ENCODE measurements around the gene FERMT1. TPM values are rescaled to one million over a fixed set of nuclear protein-coding genes. Genes with fewer than 3 reads are reported as not detected.

FERMT1 gene
- total and polyA plus RNA-seq, 2 donors (not counting 1 experiment from before 2014, with no cell fraction given) = not detected

DNA sequence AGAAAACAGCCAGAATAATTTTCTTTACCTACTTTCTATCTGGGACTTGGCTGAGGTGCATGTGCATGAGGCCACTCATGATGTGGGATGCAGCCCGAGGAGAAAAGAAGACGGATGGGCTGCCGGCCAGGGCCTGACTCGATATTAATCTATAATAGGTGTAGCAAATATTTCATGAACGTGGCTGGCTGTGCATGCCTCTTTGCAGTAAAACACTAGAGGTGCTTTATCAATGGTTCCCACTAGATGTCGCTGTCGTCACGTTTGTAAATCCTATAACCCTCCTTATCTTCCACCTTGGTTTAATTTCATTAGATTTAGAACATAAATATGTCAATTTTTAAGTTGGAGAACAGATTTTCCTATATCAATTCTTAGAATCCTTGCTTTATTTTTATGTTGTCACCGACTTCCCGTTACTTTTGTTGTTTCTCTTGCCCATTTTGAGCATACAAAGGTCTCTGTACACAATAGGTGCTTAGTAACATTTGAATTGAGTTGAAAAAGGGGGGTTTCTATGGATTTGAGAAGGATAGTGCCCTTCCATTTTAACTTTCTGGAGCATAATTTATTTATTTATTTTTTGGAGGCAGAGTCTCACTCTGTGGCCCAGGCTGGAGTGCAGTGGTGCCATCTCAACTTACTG lies 19.6 kb upstream of the FERMT1 start:
- H3K4me1 Mint-ChIP-seq = no peaks in the 10 kb centered on the region
- Histone ChIP-seq H3K36me3 (replicated peaks in 1 of 2; ENCODE audit: control extremely low read depth in 1 of 2, control insufficient read depth in 1 of 2, extremely low read depth in 1 of 2, insufficient read depth in 2 of 2, low read length in 1 of 2) (no peaks in the 10 kb centered on the region), H3K79me2 (ENCODE audit: control insufficient read depth, insufficient read depth, low read length) (no peaks in the 10 kb centered on the region), H4K20me1 (ENCODE audit: control insufficient read depth, insufficient read depth, low read length, poor library complexity, severe bottlenecking) (no peaks in the 10 kb centered on the region), H3K4me3 (ENCODE audit: control extremely low read depth in 1 of 5, extremely low read depth in 1 of 5, insufficient read depth in 1 of 5, low read depth in 2 of 5, low read length in 4 of 5) (no peak overlapping the region), H2AFZ (ENCODE audit: insufficient read depth, low read depth, low read length, poor library complexity, severe bottlenecking) (no peak overlapping the region), H3K27ac (ENCODE audit: low read length in 2 of 2) (no peak overlapping the region), H3K9ac (ENCODE audit: low read length) (no peak overlapping the region), H3K27me3 (replicated peaks in 1 of 4; ENCODE audit: control extremely low read depth in 1 of 4, control insufficient read depth in 3 of 4, insufficient read depth in 4 of 4, low read length in 3 of 4) (peaks cover 0 to 5% (median 0%) of the 10 kb centered on the region in 4 experiments), H3K9me3 (ENCODE audit: control extremely low read depth in 1 of 3, control insufficient read depth in 2 of 3, insufficient read depth in 1 of 3, low read length in 2 of 3) (peaks cover 0 to 8% (median 0%) of the 10 kb centered on the region in 3 donors), H3K4me2 (replicated peaks; ENCODE audit: low read depth, low read length, poor library complexity, severe bottlenecking) (no peak overlapping the region), H3K4me1 (ENCODE audit: control insufficient read depth in 2 of 2, insufficient read depth in 2 of 2, low read length in 2 of 2) (no peaks in the 10 kb centered on the region)
- intact Hi-C loops (cut with micrococcal nuclease) = no loop called here
- 0% methylated on average over 5 of the region's 10 CpGs for WGBS (ENCODE audit: insufficient coverage)
- ChIA-PET POLR2A (no interaction called here), CTCF (no interaction called here)
- peaks cover 10% of the 10 kb centered on the region for H3K27me3 Mint-ChIP-seq
- TF ChIP-seq EZH2 (IDR thresholded peaks at IDR 0.05; ENCODE audit: borderline replicate concordance, insufficient read depth, low read depth, low read length, poor library complexity, severe bottlenecking) = no peak
- TF ChIP-seq, protein P1, sequence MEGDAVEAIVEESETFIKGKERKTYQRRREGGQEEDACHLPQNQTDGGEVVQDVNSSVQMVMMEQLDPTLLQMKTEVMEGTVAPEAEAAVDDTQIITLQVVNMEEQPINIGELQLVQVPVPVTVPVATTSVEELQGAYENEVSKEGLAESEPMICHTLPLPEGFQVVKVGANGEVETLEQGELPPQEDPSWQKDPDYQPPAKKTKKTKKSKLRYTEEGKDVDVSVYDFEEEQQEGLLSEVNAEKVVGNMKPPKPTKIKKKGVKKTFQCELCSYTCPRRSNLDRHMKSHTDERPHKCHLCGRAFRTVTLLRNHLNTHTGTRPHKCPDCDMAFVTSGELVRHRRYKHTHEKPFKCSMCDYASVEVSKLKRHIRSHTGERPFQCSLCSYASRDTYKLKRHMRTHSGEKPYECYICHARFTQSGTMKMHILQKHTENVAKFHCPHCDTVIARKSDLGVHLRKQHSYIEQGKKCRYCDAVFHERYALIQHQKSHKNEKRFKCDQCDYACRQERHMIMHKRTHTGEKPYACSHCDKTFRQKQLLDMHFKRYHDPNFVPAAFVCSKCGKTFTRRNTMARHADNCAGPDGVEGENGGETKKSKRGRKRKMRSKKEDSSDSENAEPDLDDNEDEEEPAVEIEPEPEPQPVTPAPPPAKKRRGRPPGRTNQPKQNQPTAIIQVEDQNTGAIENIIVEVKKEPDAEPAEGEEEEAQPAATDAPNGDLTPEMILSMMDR (IDR thresholded peaks at IDR 0.05) = peak; percentile 92
- ATAC-seq (ENCODE audit: low read depth) (no peak), DNase-seq (peak; percentile 55)
- H3K27ac Mint-ChIP-seq = no peak overlapping the region
- peaks cover 6% of the 10 kb centered on the region for H3K9me3 Mint-ChIP-seq (ENCODE audit: insufficient read depth)
- no peak overlapping the region for H3K4me3 Mint-ChIP-seq

DNA sequence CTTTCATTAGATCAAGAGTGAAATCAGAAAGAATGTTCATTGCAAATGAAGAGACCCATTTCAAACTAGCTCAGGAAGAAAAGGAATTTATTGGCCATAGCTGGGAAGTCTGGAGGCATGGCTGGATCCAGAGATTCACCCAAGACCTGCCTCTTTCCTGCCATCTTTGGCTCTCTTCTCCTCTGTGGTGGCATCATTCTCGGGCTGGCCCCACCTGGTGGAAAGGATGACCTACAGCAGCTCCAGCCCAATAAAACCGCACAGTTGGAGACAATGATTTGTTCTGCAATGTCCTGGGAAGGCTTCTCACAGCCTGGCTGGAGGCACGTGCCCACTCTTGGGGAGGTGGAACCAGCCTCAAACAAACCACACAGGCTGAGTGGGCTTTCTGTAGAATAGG lies 18.1 kb upstream of the FERMT1 start:
- Mint-ChIP-seq H3K27me3 (peaks cover 17% of the 10 kb centered on the region), H3K9me3 (ENCODE audit: insufficient read depth) (peaks cover 6% of the 10 kb centered on the region), H3K4me3 (no peak overlapping the region), H3K4me1 (no peaks in the 10 kb centered on the region), H3K27ac (no peak overlapping the region)
- Histone ChIP-seq H3K79me2 (ENCODE audit: control insufficient read depth, insufficient read depth, low read length) (no peaks in the 10 kb centered on the region), H3K9me3 (ENCODE audit: control extremely low read depth in 1 of 3, control insufficient read depth in 2 of 3, insufficient read depth in 1 of 3, low read length in 2 of 3) (peaks cover 0 to 8% (median 0%) of the 10 kb centered on the region in 3 donors), H2AFZ (ENCODE audit: insufficient read depth, low read depth, low read length, poor library complexity, severe bottlenecking) (no peak overlapping the region), H3K36me3 (replicated peaks in 1 of 2; ENCODE audit: control extremely low read depth in 1 of 2, control insufficient read depth in 1 of 2, extremely low read depth in 1 of 2, insufficient read depth in 2 of 2, low read length in 1 of 2) (no peaks in the 10 kb centered on the region), H3K27ac (ENCODE audit: low read length in 2 of 2) (no peak overlapping the region), H3K27me3 (replicated peaks in 1 of 4; ENCODE audit: control extremely low read depth in 1 of 4, control insufficient read depth in 3 of 4, insufficient read depth in 4 of 4, low read length in 3 of 4) (peaks cover 0 to 5% (median 2%) of the 10 kb centered on the region in 4 experiments), H4K20me1 (ENCODE audit: control insufficient read depth, insufficient read depth, low read length, poor library complexity, severe bottlenecking) (no peaks in the 10 kb centered on the region), H3K9ac (ENCODE audit: low read length) (no peak overlapping the region), H3K4me3 (ENCODE audit: control extremely low read depth in 1 of 5, extremely low read depth in 1 of 5, insufficient read depth in 1 of 5, low read depth in 2 of 5, low read length in 4 of 5) (no peak overlapping the region), H3K4me1 (ENCODE audit: control insufficient read depth in 2 of 2, insufficient read depth in 2 of 2, low read length in 2 of 2) (no peaks in the 10 kb centered on the region), H3K4me2 (replicated peaks; ENCODE audit: low read depth, low read length, poor library complexity, severe bottlenecking) (no peak overlapping the region)
- DNase-seq (no peak), ATAC-seq (ENCODE audit: low read depth) (no peak)
- WGBS (ENCODE audit: insufficient coverage) = no CpG with 5 or more reads among the region's 3 CpGs
- POLR2A ChIA-PET = no interaction called here
- TF ChIP-seq EZH2 (IDR thresholded peaks at IDR 0.05; ENCODE audit: borderline replicate concordance, insufficient read depth, low read depth, low read length, poor library complexity, severe bottlenecking) = no peak
- TF ChIP-seq, protein P1 (IDR thresholded peaks at IDR 0.05) = no peak
- intact Hi-C loops (cut with micrococcal nuclease) = no loop called here
- CTCF ChIA-PET = interaction anchor here (1.3 kb wide), 2 partner anchors 9 to 13 kb away, joined by 4 to 5 read pairs; no protein-coding TSS in a partner anchor

All from B cell (primary cell).